Liver (tissue), 9 donors: ENCODE data around the gene LAMB2. TPM values are rescaled to one million over a fixed set of nuclear protein-coding genes. Genes with fewer than 3 reads are reported as not detected.

Experiments
- DNase-seq: peaks from one replicate; pipeline ENCODE4 v3.0.0-alpha.2; 2017; ENCODE audit warnings: low spot score
- H3K27ac ChIP-seq, 2 donors: one replicate each; pipeline ENCODE4 v1.7.0; 2013; ENCODE audit warnings: inconsistent platforms in 2 of 2, low read length in 2 of 2, control low read depth in 1 of 2, low read depth in 1 of 2, mild to moderate bottlenecking in 1 of 2
- H3K27me3 ChIP-seq, 4 donors: one replicate each; pipeline versions ENCODE4 v1.6.1 to v1.7.0; 2013; ENCODE audit warnings: low read length in 3 of 4, inconsistent platforms in 1 of 4, mild to moderate bottlenecking in 1 of 4, moderate library complexity in 1 of 4; ENCODE audit not compliant: control insufficient read depth in 4 of 4, insufficient read depth in 4 of 4
- H3K36me3 ChIP-seq, 4 donors: one replicate each; pipeline versions ENCODE4 v1.6.1 to v1.7.0; 2013; ENCODE audit warnings: low read length in 3 of 4, mild to moderate bottlenecking in 3 of 4, low read depth in 1 of 4, moderate library complexity in 1 of 4; ENCODE audit not compliant: control insufficient read depth in 4 of 4, insufficient read depth in 3 of 4
- H3K4me1 ChIP-seq, 4 donors: one replicate each; pipeline versions ENCODE4 v1.6.1 to v1.7.0; 2013; ENCODE audit warnings: low read length in 3 of 4, mild to moderate bottlenecking in 3 of 4, moderate library complexity in 1 of 4; ENCODE audit not compliant: control insufficient read depth in 4 of 4, insufficient read depth in 4 of 4
- H3K4me3 ChIP-seq, 3 donors: one replicate each; pipeline versions ENCODE4 v1.6.1 to v1.7.0; 2013; ENCODE audit warnings: low read length in 3 of 3, control low read depth in 1 of 3, low read depth in 1 of 3, mild to moderate bottlenecking in 1 of 3
- H3K9ac ChIP-seq, 2 donors: one replicate each; pipeline ENCODE4 v1.7.0; 2013; ENCODE audit warnings: low read length in 2 of 2, mild to moderate bottlenecking in 2 of 2, moderate library complexity in 2 of 2, control low read depth in 1 of 2, low read depth in 1 of 2
- H3K9me3 ChIP-seq, 4 donors: one replicate each; pipeline versions ENCODE4 v1.6.1 to v1.7.0; 2013; ENCODE audit warnings: low read length in 3 of 4; ENCODE audit not compliant: control insufficient read depth in 4 of 4
- ATF3 ChIP-seq: IDR thresholded peaks from 2 replicates; pipeline ENCODE4 v1.6.1; 2016; ENCODE audit warnings: antibody characterized with exemption
- CTCF ChIP-seq: fragments of 150-350 bp; IDR thresholded peaks from 2 replicates; pipeline ENCODE4 v1.5.1; 2017; ENCODE audit warnings: improper control_type of control experiment, low read depth, low read length; ENCODE audit not compliant: missing input control
- EGR1 ChIP-seq, 2 donors: IDR thresholded peaks; 2 replicates each; pipeline ENCODE4 v1.6.1; 2016 to 2018; ENCODE audit warnings: antibody characterized with exemption in 2 of 2, low read depth in 2 of 2
- FOXA1 ChIP-seq: IDR thresholded peaks from 2 replicates; pipeline ENCODE4 v1.6.1; 2016; ENCODE audit warnings: antibody characterized with exemption
- FOXA2 ChIP-seq: IDR thresholded peaks from 2 replicates; pipeline ENCODE4 v1.6.1; 2016; ENCODE audit warnings: antibody characterized with exemption
- GABPA ChIP-seq, 2 donors: IDR thresholded peaks in 1 of 2; conservative IDR thresholded peaks in 1 of 2; 2 replicates each; pipeline ENCODE4 v1.6.1; 2016; ENCODE audit warnings: antibody characterized with exemption in 2 of 2, mild to moderate bottlenecking in 1 of 2, moderate library complexity in 1 of 2
- HNF4A ChIP-seq, 2 donors: conservative IDR thresholded peaks; 2 replicates each; pipeline ENCODE4 v1.6.1; 2016; ENCODE audit warnings: antibody characterized with exemption in 2 of 2, mild to moderate bottlenecking in 2 of 2
- HNF4G ChIP-seq: IDR thresholded peaks from 2 replicates; pipeline ENCODE4 v1.6.1; 2016; ENCODE audit warnings: antibody characterized with exemption
- JUND ChIP-seq, 2 donors: IDR thresholded peaks; 2 replicates each; pipeline ENCODE4 v1.6.1; 2016; ENCODE audit warnings: antibody characterized with exemption in 2 of 2
- MAX ChIP-seq: IDR thresholded peaks from 2 replicates; pipeline ENCODE4 v1.6.1; 2016; ENCODE audit warnings: antibody characterized with exemption
- NR2F2 ChIP-seq: IDR thresholded peaks from 2 replicates; pipeline ENCODE4 v1.6.1; 2016; ENCODE audit warnings: antibody characterized with exemption
- RAD21 ChIP-seq, 2 donors: IDR thresholded peaks; 2 replicates each; pipeline ENCODE4 v1.6.1; 2016; ENCODE audit warnings: antibody characterized with exemption in 2 of 2, mild to moderate bottlenecking in 2 of 2
- REST ChIP-seq: IDR thresholded peaks from 2 replicates; pipeline ENCODE4 v1.6.1; 2016; ENCODE audit warnings: antibody characterized with exemption, mild to moderate bottlenecking
- RXRA ChIP-seq, 2 donors: IDR thresholded peaks; 2 replicates each; pipeline ENCODE4 v1.6.1; 2017 to 2018; ENCODE audit warnings: antibody characterized with exemption in 2 of 2, mild to moderate bottlenecking in 1 of 2
- SP1 ChIP-seq: IDR thresholded peaks from 2 replicates; pipeline ENCODE4 v1.6.1; 2018; ENCODE audit warnings: antibody characterized with exemption, mild to moderate bottlenecking
- TAF1 ChIP-seq: conservative IDR thresholded peaks from 2 replicates; pipeline ENCODE4 v1.6.1; 2016; ENCODE audit warnings: antibody characterized with exemption, mild to moderate bottlenecking
- YY1 ChIP-seq: IDR thresholded peaks from 2 replicates; pipeline ENCODE4 v1.6.1; 2016; ENCODE audit warnings: antibody characterized with exemption, mild to moderate bottlenecking
- ZBTB33 ChIP-seq: IDR thresholded peaks from 2 replicates; pipeline ENCODE4 v1.6.1; 2016; ENCODE audit warnings: antibody characterized with exemption
- WGBS: extraction: QIAGEN DNeasy Blood & Tissue Kit; methylation state at CpG from one replicate; pipeline ENCODE4 v1.1.7; 2013; 5-methylcytosine and 5-hydroxymethylcytosine counted together
- polyA plus RNA-seq, 2 donors: library from polyadenylated mRNA; stranded (reverse) in 1 of 2; unstranded in 1 of 2; fragments of 200-250 nt in 1 of 2; fragments of >200 nt in 1 of 2; fragmentation: Nextera tagmentation in 1 of 2; extraction: Ambion mirVana in 1 of 2; gene quantifications; one replicate each; pipeline versions ENCODE4 v1.2.1 to v1.2.3, GENCODE V29; 2013 to 2015
- total RNA-seq, 2 donors: library from RNA; depleted of rRNA; stranded (reverse); fragments of >200 nt; gene quantifications; one replicate each; pipeline ENCODE4 v1.2.3, GENCODE V29; 2014
- donor health status: healthy.
- donor health status: healthy.
- donor health status: healthy.
- donor health status: healthy.
- donor health status: healthy.

LAMB2 gene
- total and polyA plus RNA-seq, 4 donors = 87.6 to 172 (median 134) TPM

GRCh38 chr3:49104052-49104426 is 28.8 kb downstream of the LAMB2 start:
- Histone ChIP-seq H3K36me3 (peaks cover 11 to 48% (median 28%) of the 10 kb centered on the region in 4 donors), H3K27me3 (no peaks in the 10 kb centered on the region), H3K4me1 (peaks cover 0 to 24% (median 17%) of the 10 kb centered on the region in 4 donors), H3K4me3 (peak overlapping the region; percentile 87 to 92 (median 87)), H3K9me3 (no peaks in the 10 kb centered on the region), H3K27ac (peak overlapping the region; percentile 51 to 70), H3K9ac (peak overlapping the region; percentile 33 to 73)
- WGBS = 4% methylated on average over 8 of the region's 8 CpGs
- no peak for TF ChIP-seq NR2F2
- no peak for TF ChIP-seq TAF1
- no peak for TF ChIP-seq EGR1 (IDR thresholded peaks at IDR 0.05; ENCODE audit: low read depth in 2 of 2)
- TF ChIP-seq RAD21 (IDR thresholded peaks at IDR 0.05) = no peak
- TF ChIP-seq GABPA (IDR thresholded peaks at IDR 0.05 in 1 of 2, conservative IDR thresholded peaks at IDR 0.05 in 1 of 2) = no peak
- no peak for TF ChIP-seq RXRA (IDR thresholded peaks at IDR 0.05)
- no peak for TF ChIP-seq REST
- no peak for TF ChIP-seq YY1
- no peak for TF ChIP-seq HNF4G
- TF ChIP-seq MAX = no peak
- TF ChIP-seq FOXA2 = no peak
- TF ChIP-seq ZBTB33 = no peak
- no peak for TF ChIP-seq CTCF
- no peak for TF ChIP-seq JUND (IDR thresholded peaks at IDR 0.05)
- TF ChIP-seq SP1 = no peak
- TF ChIP-seq HNF4A (conservative IDR thresholded peaks at IDR 0.05) = no peak
- no peak for TF ChIP-seq FOXA1
- no peak for TF ChIP-seq ATF3
- DNase-seq = no peak
